Measurements from ENCODE around the gene DCDC2C.

Gene DCDC2C

GRCh38 chr2:3864943-3865865 is 161.8 kb downstream of the DCDC2C start:
- Histone ChIP-seq H3K9ac (ENCODE audit: low read length in 2 of 2) (no peak overlapping the region), H3K9me3 (ENCODE audit: control insufficient read depth in 2 of 2, low read length in 2 of 2) (no peaks in the 10 kb centered on the region), H3K36me3 (ENCODE audit: control insufficient read depth in 2 of 2, insufficient read depth in 2 of 2, low read length in 2 of 2) (no peaks in the 10 kb centered on the region), H3K27me3 (ENCODE audit: control insufficient read depth in 1 of 2, insufficient read depth in 2 of 2, low read length in 2 of 2) (no peaks in the 10 kb centered on the region), H3K4me1 (ENCODE audit: control insufficient read depth, insufficient read depth, low read length) (peaks cover 12% of the 10 kb centered on the region), H3K4me3 (ENCODE audit: low read length in 2 of 2) (no peak overlapping the region), H3K27ac (ENCODE audit: low read length) (no peak overlapping the region)

- Histone ChIP-seq H3K9ac (ENCODE audit: low read length in 2 of 2) (no peak overlapping the region), H3K4me3 (ENCODE audit: low read length in 2 of 2) (no peak overlapping the region), H3K9me3 (ENCODE audit: control insufficient read depth in 2 of 2, low read length in 2 of 2) (no peaks in the 10 kb centered on the region), H3K4me1 (ENCODE audit: control insufficient read depth, insufficient read depth, low read length) (peaks cover 12% of the 10 kb centered on the region), H3K27me3 (ENCODE audit: control insufficient read depth in 1 of 2, insufficient read depth in 2 of 2, low read length in 2 of 2) (no peaks in the 10 kb centered on the region), H3K27ac (ENCODE audit: low read length) (no peak overlapping the region), H3K36me3 (ENCODE audit: control insufficient read depth in 2 of 2, insufficient read depth in 2 of 2, low read length in 2 of 2) (no peaks in the 10 kb centered on the region)
These were observed 164.1 kb downstream of the DCDC2C start for GRCh38 chr2:3867469-3867868.

- no peaks in the 10 kb centered on the region for H3K27me3 ChIP-seq (ENCODE audit: control insufficient read depth in 1 of 2, insufficient read depth in 2 of 2, low read length in 2 of 2)
- no peak overlapping the region for H3K9ac ChIP-seq (ENCODE audit: low read length in 2 of 2)
- no peak overlapping the region for H3K4me3 ChIP-seq (ENCODE audit: low read length in 2 of 2)
- H3K36me3 ChIP-seq (ENCODE audit: control insufficient read depth in 2 of 2, insufficient read depth in 2 of 2, low read length in 2 of 2) = no peaks in the 10 kb centered on the region
- H3K4me1 ChIP-seq (ENCODE audit: control insufficient read depth, insufficient read depth, low read length) = peaks cover 12% of the 10 kb centered on the region
- H3K27ac ChIP-seq (ENCODE audit: low read length) = no peak overlapping the region
- no peaks in the 10 kb centered on the region for H3K9me3 ChIP-seq (ENCODE audit: control insufficient read depth in 2 of 2, low read length in 2 of 2)
These were observed 164.8 kb downstream of the DCDC2C start for GRCh38 chr2:3868012-3868805.

- no peak overlapping the region for H3K27ac ChIP-seq (ENCODE audit: low read length)
- no peaks in the 10 kb centered on the region for H3K36me3 ChIP-seq (ENCODE audit: control insufficient read depth in 2 of 2, insufficient read depth in 2 of 2, low read length in 2 of 2)
- no peaks in the 10 kb centered on the region for H3K9me3 ChIP-seq (ENCODE audit: control insufficient read depth in 2 of 2, low read length in 2 of 2)
- H3K9ac ChIP-seq (ENCODE audit: low read length in 2 of 2) = no peak overlapping the region
- H3K4me1 ChIP-seq (ENCODE audit: control insufficient read depth, insufficient read depth, low read length) = peaks cover 7% of the 10 kb centered on the region
- H3K4me3 ChIP-seq (ENCODE audit: low read length in 2 of 2) = no peak overlapping the region
- no peaks in the 10 kb centered on the region for H3K27me3 ChIP-seq (ENCODE audit: control insufficient read depth in 1 of 2, insufficient read depth in 2 of 2, low read length in 2 of 2)
These were observed 166.8 kb downstream of the DCDC2C start for GRCh38 chr2:3870222-3870621.

- H3K27ac ChIP-seq (ENCODE audit: low read length) = no peak overlapping the region
- H3K9me3 ChIP-seq (ENCODE audit: control insufficient read depth in 2 of 2, low read length in 2 of 2) = no peaks in the 10 kb centered on the region
- peaks cover under 1% of the 10 kb centered on the region for H3K4me1 ChIP-seq (ENCODE audit: control insufficient read depth, insufficient read depth, low read length)
- no peak overlapping the region for H3K9ac ChIP-seq (ENCODE audit: low read length in 2 of 2)
- no peak overlapping the region for H3K4me3 ChIP-seq (ENCODE audit: low read length in 2 of 2)
- H3K36me3 ChIP-seq (ENCODE audit: control insufficient read depth in 2 of 2, insufficient read depth in 2 of 2, low read length in 2 of 2) = no peaks in the 10 kb centered on the region
- H3K27me3 ChIP-seq (ENCODE audit: control insufficient read depth in 1 of 2, insufficient read depth in 2 of 2, low read length in 2 of 2) = no peaks in the 10 kb centered on the region
These were observed 167.6 kb downstream of the DCDC2C start for GRCh38 chr2:3871002-3871401.

- Histone ChIP-seq H3K9me3 (ENCODE audit: control insufficient read depth in 2 of 2, low read length in 2 of 2) (no peaks in the 10 kb centered on the region), H3K4me3 (ENCODE audit: low read length in 2 of 2) (no peak overlapping the region), H3K4me1 (ENCODE audit: control insufficient read depth, insufficient read depth, low read length) (no peaks in the 10 kb centered on the region), H3K9ac (ENCODE audit: low read length in 2 of 2) (no peak overlapping the region), H3K27ac (ENCODE audit: low read length) (no peak overlapping the region), H3K36me3 (ENCODE audit: control insufficient read depth in 2 of 2, insufficient read depth in 2 of 2, low read length in 2 of 2) (no peaks in the 10 kb centered on the region), H3K27me3 (ENCODE audit: control insufficient read depth in 1 of 2, insufficient read depth in 2 of 2, low read length in 2 of 2) (no peaks in the 10 kb centered on the region)
These were observed 169.1 kb downstream of the DCDC2C start for GRCh38 chr2:3872451-3872850.

- Histone ChIP-seq H3K36me3 (ENCODE audit: control insufficient read depth in 2 of 2, insufficient read depth in 2 of 2, low read length in 2 of 2) (no peaks in the 10 kb centered on the region), H3K27me3 (ENCODE audit: control insufficient read depth in 1 of 2, insufficient read depth in 2 of 2, low read length in 2 of 2) (no peaks in the 10 kb centered on the region), H3K4me1 (ENCODE audit: control insufficient read depth, insufficient read depth, low read length) (no peaks in the 10 kb centered on the region), H3K4me3 (ENCODE audit: low read length in 2 of 2) (no peak overlapping the region), H3K9me3 (ENCODE audit: control insufficient read depth in 2 of 2, low read length in 2 of 2) (no peaks in the 10 kb centered on the region), H3K9ac (ENCODE audit: low read length in 2 of 2) (no peak overlapping the region), H3K27ac (ENCODE audit: low read length) (no peak overlapping the region)
These were observed 170.5 kb downstream of the DCDC2C start for GRCh38 chr2:3873899-3874298.

- H3K27ac ChIP-seq (ENCODE audit: low read length) = no peak overlapping the region
These were observed 172.8 kb downstream of the DCDC2C start for GRCh38 chr2:3876221-3876620.

GRCh38 chr2:3876685-3877084 is 173.3 kb downstream of the DCDC2C start:
- H3K36me3 ChIP-seq (ENCODE audit: control insufficient read depth in 2 of 2, insufficient read depth in 2 of 2, low read length in 2 of 2) = no peaks in the 10 kb centered on the region
- no peak overlapping the region for H3K27ac ChIP-seq (ENCODE audit: low read length)

More at GRCh38 chr2:3876221-3876620, 172.8 kb downstream of the DCDC2C start:
- H3K9ac ChIP-seq (ENCODE audit: low read length in 2 of 2) = no peak overlapping the region
- no peaks in the 10 kb centered on the region for H3K36me3 ChIP-seq (ENCODE audit: control insufficient read depth in 2 of 2, insufficient read depth in 2 of 2, low read length in 2 of 2)
- peaks cover 0 to 2% of the 10 kb centered on the region in 2 donors for H3K27me3 ChIP-seq (ENCODE audit: control insufficient read depth in 1 of 2, insufficient read depth in 2 of 2, low read length in 2 of 2)
- H3K4me3 ChIP-seq (ENCODE audit: low read length in 2 of 2) = no peak overlapping the region
- H3K9me3 ChIP-seq (ENCODE audit: control insufficient read depth in 2 of 2, low read length in 2 of 2) = peaks cover 0 to 1% of the 10 kb centered on the region in 2 donors
- no peaks in the 10 kb centered on the region for H3K4me1 ChIP-seq (ENCODE audit: control insufficient read depth, insufficient read depth, low read length)

GRCh38 chr2:3885629-3886628 is 182.6 kb downstream of the DCDC2C start:
- Histone ChIP-seq H3K4me1 (ENCODE audit: control insufficient read depth, insufficient read depth, low read length) (peaks cover 4% of the 10 kb centered on the region), H3K36me3 (ENCODE audit: control insufficient read depth in 2 of 2, insufficient read depth in 2 of 2, low read length in 2 of 2) (no peaks in the 10 kb centered on the region), H3K27ac (ENCODE audit: low read length) (no peak overlapping the region), H3K27me3 (ENCODE audit: control insufficient read depth in 1 of 2, insufficient read depth in 2 of 2, low read length in 2 of 2) (no peaks in the 10 kb centered on the region), H3K4me3 (ENCODE audit: low read length in 2 of 2) (no peak overlapping the region), H3K9me3 (ENCODE audit: control insufficient read depth in 2 of 2, low read length in 2 of 2) (peaks cover 3% of the 10 kb centered on the region in 2 donors), H3K9ac (ENCODE audit: low read length in 2 of 2) (no peak overlapping the region)

More at GRCh38 chr2:3876685-3877084, 173.3 kb downstream of the DCDC2C start:
- Histone ChIP-seq H3K27me3 (ENCODE audit: control insufficient read depth in 1 of 2, insufficient read depth in 2 of 2, low read length in 2 of 2) (peaks cover 0 to 2% of the 10 kb centered on the region in 2 donors), H3K9me3 (ENCODE audit: control insufficient read depth in 2 of 2, low read length in 2 of 2) (peaks cover 0 to 3% of the 10 kb centered on the region in 2 donors), H3K4me1 (ENCODE audit: control insufficient read depth, insufficient read depth, low read length) (no peaks in the 10 kb centered on the region), H3K9ac (ENCODE audit: low read length in 2 of 2) (no peak overlapping the region), H3K4me3 (ENCODE audit: low read length in 2 of 2) (no peak overlapping the region)

Data from stomach smooth muscle (tissue), 2 donors.